OCI-LY7 (cell line): ENCODE data around the gene SLC6A5. TPM values are rescaled to one million over a fixed set of nuclear protein-coding genes. Genes with fewer than 3 reads are reported as not detected.

Source experiments
- BruUV-seq: library from RNA; stranded (reverse); fragments of 400-500 nt; replicated peaks from 2 replicates; lab custom pipeline; 2021; lab: Mats Ljungman, UMichigan
- CTCF ChIA-PET: fragments of 300-600 bp; sonication (Branson Sonifier 250); formaldehyde crosslinking; loops from one replicate; lab custom pipeline; 2022; ENCODE audit warnings: antibody characterized with exemption; ENCODE audit not compliant: unreplicated experiment; lab: Charles Lee
- POLR2A ChIA-PET: fragments of 300-600 bp; sonication (Branson Sonifier 250); formaldehyde crosslinking; loops from one replicate; lab custom pipeline; 2022; ENCODE audit warnings: antibody characterized with exemption; lab: Charles Lee
- DNase-seq: peaks from one replicate; pipeline ENCODE4 v3.0.0-alpha.2; 2015; ENCODE audit warnings: low spot score
- H2AFZ ChIP-seq: fragments of 200-600 bp; sonication (generic), shearing (Covaris generic); 2 replicates; pipeline ENCODE4 v1.6.1; 2014; ENCODE audit warnings: mild to moderate bottlenecking, antibody characterized with exemption, low read length, moderate library complexity
- H3K27ac ChIP-seq: fragments of 200-600 bp; sonication (generic); 2 replicates; pipeline ENCODE4 v1.5.1; 2014; ENCODE audit warnings: mixed run types, low read depth, mild to moderate bottlenecking, moderate library complexity, low read length, inconsistent platforms; ENCODE audit not compliant: poor library complexity, severe bottlenecking
- H3K36me3 ChIP-seq: fragments of 200-600 bp; sonication (generic); 2 replicates; pipeline ENCODE4 v1.6.1; 2014; ENCODE audit warnings: mild to moderate bottlenecking, antibody characterized with exemption, low read length, moderate library complexity, mixed read lengths; ENCODE audit not compliant: insufficient read depth
- H3K4me1 ChIP-seq: fragments of 200-600 bp; sonication (generic); 2 replicates; pipeline ENCODE4 v1.5.1; 2014; ENCODE audit warnings: mild to moderate bottlenecking, low read length; ENCODE audit not compliant: insufficient read depth, poor library complexity, severe bottlenecking
- H3K4me2 ChIP-seq: fragments of 200-600 bp; sonication (generic); 2 replicates; pipeline ENCODE4 v1.6.1; 2014; ENCODE audit warnings: mild to moderate bottlenecking, low read length
- H3K4me3 ChIP-seq: fragments of 200-600 bp; sonication (generic); 2 replicates; pipeline ENCODE4 v1.5.1; 2014; ENCODE audit warnings: mild to moderate bottlenecking, low read depth, low read length; ENCODE audit not compliant: poor library complexity, severe bottlenecking
- H3K79me2 ChIP-seq: fragments of 200-600 bp; sonication (generic); 2 replicates; pipeline ENCODE4 v1.6.1; 2016; ENCODE audit warnings: low read depth, mild to moderate bottlenecking, low read length, moderate library complexity, mixed read lengths; ENCODE audit not compliant: insufficient read depth
- H3K9me2 ChIP-seq: fragments of 200-600 bp; sonication (generic); 2 replicates; pipeline ENCODE4 v1.6.1; 2016; ENCODE audit warnings: mild to moderate bottlenecking, low read length, mixed read lengths; ENCODE audit not compliant: insufficient read depth
- H3K9me3 ChIP-seq: fragments of 200-600 bp; sonication (generic); 2 replicates; pipeline ENCODE4 v1.6.1; 2014; ENCODE audit warnings: mild to moderate bottlenecking, mixed run types, low read length, mixed read lengths
- H4K20me1 ChIP-seq: fragments of 200-600 bp; sonication (generic); 2 replicates; pipeline ENCODE4 v1.6.1; 2014; ENCODE audit warnings: mild to moderate bottlenecking, antibody characterized with exemption, low read length, moderate library complexity, mixed read lengths; ENCODE audit not compliant: insufficient read depth
- EZH2phosphoT487 ChIP-seq: fragments of 200-600 bp; sonication (generic); IDR thresholded peaks from 2 replicates; pipeline ENCODE4 v1.6.1; 2018; ENCODE audit warnings: low read depth, borderline replicate concordance, mild to moderate bottlenecking, mixed run types, antibody characterized with exemption, low read length, moderate library complexity, mixed read lengths
- intact Hi-C: fragments of 100-400 bp; cut with micrococcal nuclease; formaldehyde crosslinking; loops from one replicate; pipeline ENCODE4 v1.10.0; 2022; ENCODE audit not compliant: unreplicated experiment
- total RNA-seq, 2 experiments: library from RNA; depleted of rRNA in 1 of 2; stranded (reverse); fragments of >200 nt in 1 of 2; shearing (Covaris generic) in 1 of 2; gene quantifications; 2 replicates each; pipeline ENCODE4 v1.2.3, GENCODE V29; 2014 to 2022
- TF ChIP-seq, protein P1 (sequence below): fragments of 200-600 bp; sonication (generic); conservative IDR thresholded peaks from 2 replicates; pipeline ENCODE4 v1.5.1; 2014; ENCODE audit warnings: mild to moderate bottlenecking, antibody characterized with exemption, low read length, moderate library complexity, mixed read lengths

SLC6A5 gene
- total RNA-seq, 2 experiments from 2014 or later: not detected

DNA sequence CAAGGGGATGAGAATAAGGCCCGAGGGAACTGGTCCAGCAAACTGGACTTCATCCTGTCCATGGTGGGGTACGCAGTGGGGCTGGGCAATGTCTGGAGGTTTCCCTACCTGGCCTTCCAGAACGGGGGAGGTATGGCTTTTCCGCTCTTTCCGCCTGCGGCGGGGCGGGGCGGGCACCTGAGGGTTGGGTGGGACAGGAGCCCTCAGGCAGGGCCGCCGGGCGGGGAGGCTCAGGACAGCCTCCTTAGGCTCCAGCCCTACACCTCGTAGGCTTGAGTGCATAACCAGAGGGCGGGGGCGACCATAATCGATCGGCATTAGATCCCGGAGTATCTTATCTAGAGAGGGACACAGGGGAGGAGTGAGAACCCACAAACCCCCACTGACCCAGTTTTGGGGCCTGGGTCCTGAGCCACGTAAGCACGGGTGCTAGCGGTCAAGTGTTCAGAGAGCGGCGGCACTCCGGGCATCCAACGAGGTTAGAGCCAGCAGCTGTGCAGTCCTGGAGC is 4.9 kb downstream of the SLC6A5 start:
- no peak for TF ChIP-seq EZH2phosphoT487
- TF ChIP-seq, protein P1, sequence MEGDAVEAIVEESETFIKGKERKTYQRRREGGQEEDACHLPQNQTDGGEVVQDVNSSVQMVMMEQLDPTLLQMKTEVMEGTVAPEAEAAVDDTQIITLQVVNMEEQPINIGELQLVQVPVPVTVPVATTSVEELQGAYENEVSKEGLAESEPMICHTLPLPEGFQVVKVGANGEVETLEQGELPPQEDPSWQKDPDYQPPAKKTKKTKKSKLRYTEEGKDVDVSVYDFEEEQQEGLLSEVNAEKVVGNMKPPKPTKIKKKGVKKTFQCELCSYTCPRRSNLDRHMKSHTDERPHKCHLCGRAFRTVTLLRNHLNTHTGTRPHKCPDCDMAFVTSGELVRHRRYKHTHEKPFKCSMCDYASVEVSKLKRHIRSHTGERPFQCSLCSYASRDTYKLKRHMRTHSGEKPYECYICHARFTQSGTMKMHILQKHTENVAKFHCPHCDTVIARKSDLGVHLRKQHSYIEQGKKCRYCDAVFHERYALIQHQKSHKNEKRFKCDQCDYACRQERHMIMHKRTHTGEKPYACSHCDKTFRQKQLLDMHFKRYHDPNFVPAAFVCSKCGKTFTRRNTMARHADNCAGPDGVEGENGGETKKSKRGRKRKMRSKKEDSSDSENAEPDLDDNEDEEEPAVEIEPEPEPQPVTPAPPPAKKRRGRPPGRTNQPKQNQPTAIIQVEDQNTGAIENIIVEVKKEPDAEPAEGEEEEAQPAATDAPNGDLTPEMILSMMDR: no peak
- no peak overlapping the region for H3K4me2 ChIP-seq
- CTCF ChIA-PET: no interaction called here
- H3K4me1 ChIP-seq: no peaks in the 10 kb centered on the region
- POLR2A ChIA-PET: no interaction called here
- no peaks in the 10 kb centered on the region for H3K36me3 ChIP-seq
- no peak for DNase-seq
- BruUV-seq: no TSS peak
- H3K9me3 ChIP-seq: no peaks in the 10 kb centered on the region
- H2AFZ ChIP-seq: no peak overlapping the region
- H3K27ac ChIP-seq: no peak overlapping the region
- H3K79me2 ChIP-seq: no peaks in the 10 kb centered on the region
- intact Hi-C loops: no loop called here
- H3K4me3 ChIP-seq: no peak overlapping the region
- H3K9me2 ChIP-seq: no peaks in the 10 kb centered on the region
- no peaks in the 10 kb centered on the region for H4K20me1 ChIP-seq

DNA sequence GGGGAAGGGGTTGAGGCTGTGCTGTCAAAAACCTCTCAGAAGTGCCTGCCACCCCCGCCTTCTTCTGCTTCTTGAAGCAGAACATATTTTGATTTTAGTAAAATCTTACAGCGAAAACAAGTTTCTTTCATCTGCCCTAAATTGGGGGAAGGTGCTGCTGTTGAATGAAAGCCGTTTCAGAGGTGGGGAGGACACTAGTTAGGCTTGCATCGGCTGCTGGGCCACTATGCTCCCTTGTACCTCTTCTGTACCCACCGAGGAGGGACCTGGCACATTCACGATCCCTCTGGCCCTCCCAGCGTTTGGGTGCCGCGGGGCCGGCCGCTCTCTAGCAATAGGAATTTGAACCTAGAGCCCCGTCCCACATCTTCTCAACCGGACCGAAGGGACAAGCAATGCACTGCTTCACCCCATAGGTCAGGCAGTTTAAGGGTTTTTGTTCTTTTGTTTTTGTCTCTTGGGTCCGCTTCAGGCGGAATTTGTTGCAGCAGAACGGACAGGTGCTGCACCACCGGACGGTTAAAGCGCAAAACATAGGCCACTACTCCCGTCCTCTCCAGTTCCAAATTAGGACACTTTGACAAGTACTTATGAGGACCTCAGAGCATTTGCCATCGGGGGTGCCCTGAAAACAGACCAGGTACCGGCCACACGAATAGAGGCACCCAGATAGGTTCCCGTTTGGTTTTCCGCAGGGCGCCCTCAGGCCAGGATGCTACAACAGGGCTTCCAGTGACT is 5.6 kb downstream of the SLC6A5 start:
- H3K79me2 ChIP-seq: no peaks in the 10 kb centered on the region
- H3K9me3 ChIP-seq: no peaks in the 10 kb centered on the region
- H3K36me3 ChIP-seq: no peaks in the 10 kb centered on the region
- no peak overlapping the region for H2AFZ ChIP-seq
- no peaks in the 10 kb centered on the region for H3K4me1 ChIP-seq
- ChIA-PET CTCF (no interaction called here), POLR2A (no interaction called here)
- BruUV-seq: no TSS peak
- H3K4me3 ChIP-seq: no peak overlapping the region
- TF ChIP-seq EZH2phosphoT487: no peak
- TF ChIP-seq, protein P1: no peak
- no peaks in the 10 kb centered on the region for H3K9me2 ChIP-seq
- no peak overlapping the region for H3K27ac ChIP-seq
- no peak overlapping the region for H3K4me2 ChIP-seq
- DNase-seq: no peak
- H4K20me1 ChIP-seq: no peaks in the 10 kb centered on the region
- intact Hi-C loops: no loop called here

DNA sequence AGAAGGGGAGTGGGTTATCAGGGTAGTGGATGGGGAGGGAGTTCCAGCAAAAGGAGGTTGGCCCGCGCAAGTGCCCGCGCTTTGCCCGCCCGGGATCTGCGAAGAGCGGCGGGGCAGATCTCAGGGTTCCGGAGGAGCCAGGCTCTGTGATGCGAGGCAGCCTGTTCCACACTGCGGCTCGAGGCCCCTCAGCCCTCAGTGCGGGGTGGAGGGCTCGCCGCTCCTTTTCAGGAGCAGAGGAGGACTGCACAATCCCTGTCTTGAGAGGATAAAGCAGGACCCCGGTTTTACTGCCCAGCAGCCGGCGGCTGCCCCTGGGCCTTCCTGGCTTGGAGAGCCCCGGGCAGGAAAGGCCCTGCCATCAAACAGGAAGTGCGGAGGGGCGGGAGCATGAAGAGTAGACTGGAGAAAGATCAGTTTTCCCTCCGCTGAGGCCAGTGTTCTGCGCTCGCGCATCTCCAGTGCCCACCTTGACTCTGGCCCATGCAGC is 6.2 kb downstream of the SLC6A5 start:
- Histone ChIP-seq H3K79me2 (no peaks in the 10 kb centered on the region), H3K36me3 (no peaks in the 10 kb centered on the region), H3K4me2 (no peak overlapping the region), H3K9me3 (no peaks in the 10 kb centered on the region), H2AFZ (no peak overlapping the region), H3K4me3 (no peak overlapping the region), H4K20me1 (no peaks in the 10 kb centered on the region), H3K4me1 (no peaks in the 10 kb centered on the region), H3K9me2 (no peaks in the 10 kb centered on the region), H3K27ac (no peak overlapping the region)
- intact Hi-C loops: no loop called here
- DNase-seq: no peak
- CTCF ChIA-PET: no interaction called here
- POLR2A ChIA-PET: no interaction called here
- BruUV-seq: no TSS peak
- TF ChIP-seq EZH2phosphoT487: no peak
- TF ChIP-seq, protein P1: no peak
